Measurements from ENCODE around the gene GSDME.

Gene GSDME

GRCh38 chr7:24718431-24718831 lies 38.8 kb downstream of the GSDME start:
- DNase-seq, result no peak

DNA sequence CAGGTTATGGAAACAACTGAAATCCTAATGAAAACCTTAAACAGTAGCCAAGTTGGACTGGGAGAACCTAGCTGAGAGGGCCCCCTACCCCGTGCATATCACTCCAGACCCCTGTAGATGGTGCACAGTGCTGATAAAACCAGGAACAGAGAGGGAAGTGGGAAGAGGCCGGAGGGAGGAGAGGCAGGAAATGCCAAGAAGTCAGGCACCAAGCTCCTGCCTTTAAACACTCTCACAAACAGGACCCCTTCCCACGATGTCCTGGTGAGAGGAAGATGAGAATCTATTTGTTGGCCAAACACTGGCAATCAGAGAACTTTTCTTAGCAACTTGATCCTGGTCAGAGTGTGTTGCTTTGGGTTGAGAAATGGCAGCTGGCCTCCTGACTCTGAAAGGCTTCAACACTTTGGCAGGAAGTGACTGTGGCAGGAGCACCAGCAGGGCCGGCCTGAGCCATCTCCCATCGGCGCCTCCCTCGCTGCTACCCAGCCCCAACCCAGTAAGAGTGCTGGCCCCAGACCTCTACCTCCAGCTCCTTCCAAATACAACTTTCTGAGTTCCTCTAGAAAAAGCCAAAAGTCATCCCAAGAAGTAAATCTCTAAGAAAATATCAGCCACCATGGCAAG lies 39.5 kb downstream of the GSDME start:
- no peak for DNase-seq

GRCh38 chr7:24717247-24717622 lies 40.0 kb downstream of the GSDME start:
- DNase-seq, result no peak

DNA sequence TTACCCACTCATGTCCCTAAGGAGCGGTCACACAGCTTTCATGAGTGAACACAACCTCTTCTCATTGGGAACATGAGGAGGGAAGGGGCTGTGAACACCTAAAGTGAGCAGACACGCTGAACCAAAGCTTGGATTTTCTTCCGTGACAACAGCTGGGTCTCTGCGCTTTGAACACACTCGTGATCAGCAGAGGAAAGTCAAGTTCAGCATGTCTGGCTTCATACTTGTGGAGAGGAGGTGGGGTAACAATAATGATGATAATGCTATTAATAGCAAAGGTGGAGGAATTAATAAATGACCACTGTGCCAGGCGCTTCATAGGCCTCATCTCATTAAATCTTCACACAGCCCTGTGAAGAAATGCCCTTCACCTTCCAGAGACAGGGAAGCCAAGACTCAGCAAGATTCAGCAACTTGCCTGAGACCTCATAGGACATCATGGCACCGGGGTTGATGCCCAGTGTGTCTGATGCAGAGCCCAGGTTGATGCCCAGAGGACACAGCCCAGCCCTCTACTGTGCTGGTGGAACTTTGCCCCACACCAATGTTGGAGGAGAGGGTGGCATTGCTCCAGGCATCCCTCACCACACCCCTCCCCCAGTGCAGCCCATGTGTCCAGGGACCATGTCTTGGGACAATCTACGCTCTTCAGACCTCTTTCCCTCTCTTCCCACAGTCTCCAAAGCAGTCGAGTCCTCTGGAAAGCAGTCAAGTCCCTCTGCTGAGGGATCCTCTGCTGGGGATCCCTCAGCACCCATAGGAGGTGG lies 40.6 kb downstream of the GSDME start:
- no peak for DNase-seq

- DNase-seq, result no peak
Observed at GRCh38 chr7:24715661-24716479, 41.4 kb downstream of the GSDME start.

GRCh38 chr7:24715171-24715570 lies 42.1 kb downstream of the GSDME start:
- DNase-seq, result no peak

DNA sequence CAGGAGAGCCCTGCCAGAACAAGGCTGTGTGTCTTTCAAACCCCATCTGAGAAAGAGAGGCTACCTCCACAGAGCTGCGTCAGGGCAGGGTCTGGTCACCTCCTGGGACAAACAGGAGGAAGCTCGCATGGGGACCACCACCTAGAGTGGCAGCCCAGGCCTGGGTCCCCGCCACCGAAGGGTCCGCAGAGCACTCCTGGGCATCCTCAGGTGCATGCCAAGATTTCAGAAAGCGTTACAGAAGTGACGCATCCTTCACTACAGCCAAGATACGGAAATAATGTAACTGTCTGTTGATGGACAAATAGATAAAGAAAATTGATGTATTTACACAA lies 42.6 kb downstream of the GSDME start:
- DNase-seq, result no peak

GRCh38 chr7:24713850-24714675 lies 43.2 kb downstream of the GSDME start:
- DNase-seq, result no peak

GRCh38 chr7:24713039-24713793 lies 44.0 kb downstream of the GSDME start:
- no peak for DNase-seq

DNA sequence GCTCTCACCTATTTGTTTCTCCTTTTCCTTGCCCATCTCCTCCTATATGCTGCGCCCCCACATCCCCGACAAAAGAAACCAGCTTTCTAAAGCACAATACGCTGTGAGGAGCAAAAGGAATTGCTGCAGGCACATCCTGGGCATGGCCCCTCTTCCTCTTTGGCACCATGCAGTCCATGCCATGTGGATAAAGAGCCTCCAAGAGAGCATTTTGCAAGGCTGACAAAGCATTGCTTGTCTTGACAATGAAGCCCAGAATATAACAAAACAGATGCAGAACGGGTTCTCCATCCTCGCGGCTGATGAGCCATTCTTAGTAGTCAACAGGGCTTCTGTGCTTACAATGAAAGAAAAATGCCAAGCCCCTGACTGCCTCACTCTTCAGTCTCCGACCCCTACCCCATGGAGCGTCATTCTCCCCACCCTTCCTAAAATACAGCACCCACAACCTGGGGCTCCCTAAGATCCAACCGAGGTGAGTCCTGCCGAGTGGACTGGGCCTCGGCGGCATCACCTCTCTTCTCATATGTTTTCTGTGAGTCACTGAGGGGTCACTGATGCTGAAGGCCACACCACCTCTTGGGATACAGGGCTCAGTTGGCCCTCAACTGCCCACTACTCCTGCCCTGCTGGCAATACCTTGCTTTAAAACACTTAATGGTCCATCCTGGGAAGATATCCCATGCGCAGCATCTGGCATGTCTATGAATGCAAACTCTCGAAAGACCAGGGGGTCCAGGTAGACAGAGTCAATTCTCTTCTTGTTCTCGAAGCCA lies 47.5 kb downstream of the GSDME start:
- no peak for DNase-seq

- DNase-seq, result no peak
Observed at GRCh38 chr7:24709051-24709450, 48.2 kb downstream of the GSDME start.

- DNase-seq, result no peak
Observed at GRCh38 chr7:24707988-24708615, 49.2 kb downstream of the GSDME start.

- no peak for DNase-seq
Observed at GRCh38 chr7:24706211-24707170, 50.8 kb downstream of the GSDME start.

- DNase-seq, result no peak
Observed at GRCh38 chr7:24705461-24705954, 51.8 kb downstream of the GSDME start.

- no peak for DNase-seq
Observed at GRCh38 chr7:24704311-24704710, 53.0 kb downstream of the GSDME start.

- no peak for DNase-seq
Observed at GRCh38 chr7:24703296-24703695, 54.0 kb downstream of the GSDME start.

- no peak for DNase-seq
Observed at GRCh38 chr7:24702755-24703154, 54.5 kb downstream of the GSDME start.

DNA sequence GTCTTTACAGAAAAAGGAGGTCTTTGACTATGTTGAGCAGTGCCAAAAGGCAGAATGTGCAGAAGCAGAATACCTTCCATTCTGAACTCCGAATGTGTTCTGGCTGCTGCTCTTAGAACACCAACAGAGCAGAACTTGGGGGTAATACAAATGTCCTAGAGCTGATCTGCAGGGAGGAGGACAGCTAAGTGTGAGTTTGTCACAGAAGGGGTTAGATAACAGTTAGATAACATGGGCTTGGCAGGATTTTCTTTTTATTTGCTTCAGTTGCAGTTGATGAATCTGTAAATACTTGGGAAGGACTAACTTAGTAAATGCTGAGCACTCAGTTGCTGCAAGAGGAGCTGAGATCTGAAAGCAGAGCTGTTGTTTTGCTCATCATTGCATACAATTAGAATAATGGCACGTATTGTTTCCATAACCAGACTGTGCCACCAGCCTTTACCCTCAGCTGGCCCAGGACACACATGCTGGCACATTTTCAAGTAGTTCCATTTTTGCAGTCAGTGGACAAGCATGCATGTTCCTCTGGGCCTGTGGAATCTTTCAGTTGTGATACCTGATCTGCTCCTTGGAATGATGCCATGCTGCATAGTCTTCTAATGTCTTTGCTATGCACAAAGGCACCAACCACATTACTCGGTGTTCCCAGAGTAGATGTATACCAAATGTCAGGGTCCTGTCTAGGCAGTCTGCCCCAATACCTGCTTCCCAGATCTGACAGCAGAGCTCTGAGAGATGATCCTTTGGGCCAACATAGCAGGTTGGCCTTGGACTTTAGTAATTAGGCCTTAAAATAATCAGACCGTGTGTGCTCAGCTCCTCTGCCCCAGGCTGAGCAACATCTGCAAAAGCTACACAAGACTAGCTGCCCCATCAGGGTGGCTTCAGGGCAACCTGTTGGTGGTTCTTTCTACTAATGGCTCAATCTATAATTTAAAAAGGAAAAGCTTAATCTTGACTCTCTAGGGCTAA lies 55.7 kb downstream of the GSDME start:
- DNase-seq, result no peak

All from NCI-H774 (cell line).